Measurements from ENCODE around the gene SLIT3. TPM values are rescaled to one million over a fixed set of nuclear protein-coding genes. Genes with fewer than 3 reads are reported as not detected.

Gene SLIT3
- total and polyA plus RNA-seq, 2 donors (not counting 3 experiments of a cell fraction or from before 2014, with no cell fraction given) = 0.90 to 1.0 TPM

- CTCF ChIA-PET = no interaction called here
- no peak overlapping the region for H3K4me3 ChIP-seq (replicated peaks in 1 of 3; ENCODE audit: insufficient read depth in 1 of 3, low read depth in 1 of 3, low read length in 3 of 3)
- FAIRE-seq = no peak
Measured at GRCh38 chr5:169006842-169007790, 293.8 kb downstream of the SLIT3 start.

More at GRCh38 chr5:169006842-169007790, 293.8 kb downstream of the SLIT3 start:
- no TSS peak for BruUV-seq (replicated peaks)
- no peaks in the 10 kb centered on the region for H3K4me1 ChIP-seq (ENCODE audit: control insufficient read depth, extremely low read depth, insufficient read depth, low read length)
- H3K79me2 ChIP-seq (ENCODE audit: control insufficient read depth, insufficient read depth, low read length) = no peaks in the 10 kb centered on the region
- no peaks in the 10 kb centered on the region for H3K9me1 ChIP-seq (replicated peaks; ENCODE audit: control insufficient read depth, extremely low read depth, insufficient read depth, low read length)
- H3K27ac ChIP-seq (ENCODE audit: insufficient read depth, low read depth, low read length) = no peak overlapping the region
- POLR2A ChIA-PET = no interaction called here
- no peak for DNase-seq (ENCODE audit: low read depth, low spot score)
- H3K27me3 ChIP-seq (ENCODE audit: control insufficient read depth in 2 of 2, insufficient read depth in 2 of 2, low read length in 2 of 2) = peaks cover 0 to 2% of the 10 kb centered on the region in 2 experiments
- intact Hi-C loops (cut with micrococcal nuclease) = no loop called here
- TF ChIP-seq MYC (IDR thresholded peaks at IDR 0.05; ENCODE audit: low read depth, low read length) = no peak
- no peak for TF ChIP-seq MAX (IDR thresholded peaks at IDR 0.05; ENCODE audit: insufficient read depth, insufficient read length)
- TF ChIP-seq POLR2A (IDR thresholded peaks at IDR 0.05; ENCODE audit: low read depth, low read length) = no peak
- TF ChIP-seq EZH2 (IDR thresholded peaks at IDR 0.05; ENCODE audit: borderline replicate concordance, low read depth, low read length, severe bottlenecking) = no peak
- no peak for TF ChIP-seq POLR2AphosphoS5 (IDR thresholded peaks at IDR 0.05; ENCODE audit: insufficient read depth, low read depth, low read length)
- TF ChIP-seq JUN (IDR thresholded peaks at IDR 0.05; ENCODE audit: borderline replicate concordance, insufficient read depth, insufficient read length, low read depth) = no peak
- no peak for TF ChIP-seq FOS (IDR thresholded peaks at IDR 0.05; ENCODE audit: borderline replicate concordance, insufficient read depth, low read length)
- TF ChIP-seq GATA2 (IDR thresholded peaks at IDR 0.05; ENCODE audit: insufficient read depth, insufficient read length, low read depth, low read length) = no peak
- TF ChIP-seq CTCF (IDR thresholded peaks at IDR 0.05; ENCODE audit: extremely low read depth in 1 of 2, insufficient read depth in 1 of 2, low read depth in 1 of 2, low read length in 2 of 2) = no peak
- no peak overlapping the region for H2AFZ ChIP-seq (ENCODE audit: low read depth, low read length)
- no peaks in the 10 kb centered on the region for H3K36me3 ChIP-seq (ENCODE audit: control insufficient read depth in 2 of 2, extremely low read depth in 1 of 2, insufficient read depth in 2 of 2, low read length in 2 of 2)
- no peaks in the 10 kb centered on the region for H4K20me1 ChIP-seq (replicated peaks; ENCODE audit: control insufficient read depth, extremely low read depth, insufficient read depth, low read length)
- H3K4me2 ChIP-seq (ENCODE audit: insufficient read depth, low read length) = no peak overlapping the region
- H3K9ac ChIP-seq (replicated peaks; ENCODE audit: extremely low read depth, insufficient read depth, low read length) = no peak overlapping the region
- H3K9me3 ChIP-seq (replicated peaks; ENCODE audit: control insufficient read depth, insufficient read depth, low read length) = no peaks in the 10 kb centered on the region
- dilution Hi-C loops (cut with MboI; ENCODE audit: extremely low pct_ligation_motif_present, low sequenced_read_pairs) = no loop called here
